ENCODE measurements around the gene MRPL21. TPM values are rescaled to one million over a fixed set of nuclear protein-coding genes. Genes with fewer than 3 reads are reported as not detected.
"Not testable (repeated sequence)": the region's sequence is repeated elsewhere in the genome, so short reads cannot be mapped to it uniquely, and the experiment has no call there.

The MRPL21 gene
- total and polyA plus RNA-seq, 2 experiments from 2014 or later, result 22.6 to 122 TPM

GRCh38 chr11:68890490-68891231 is 13.0 kb downstream of the MRPL21 start:
- Histone ChIP-seq H3K4me2 (ENCODE audit: unreplicated experiment) (peak overlapping the region; percentile 12), H3K79me2 (ENCODE audit: insufficient read depth) (no peaks in the 10 kb centered on the region), H3K9me3 (ENCODE audit: low read depth) (no peaks in the 10 kb centered on the region), H3K4me1 (ENCODE audit: insufficient read depth) (peaks cover 24% of the 10 kb centered on the region), H4K20me1 (ENCODE audit: insufficient read depth) (no peaks in the 10 kb centered on the region), H3K9ac (peak overlapping the region; percentile 57), H3K4me3 (no peak overlapping the region), H3K27me3 (replicated peaks; ENCODE audit: insufficient read depth) (no peaks in the 10 kb centered on the region), H3K36me3 (ENCODE audit: low read depth) (peaks cover 9% of the 10 kb centered on the region; the same call in 1 of the 2 replicates), H2AFZ (no peak overlapping the region), H3F3A (ENCODE audit: insufficient read depth) (peaks cover 27% of the 10 kb centered on the region), H3K9me2 (ENCODE audit: insufficient read depth) (no peaks in the 10 kb centered on the region), H3K27ac (peak overlapping the region; percentile 69)
- in situ Hi-C loops (cut with MboI), result no loop called here
- DNase-seq, result peak; percentile 81
- TF ChIP-seq EZH2 (IDR thresholded peaks at IDR 0.05; ENCODE audit: insufficient read depth, poor library complexity, severe bottlenecking), result no peak
- no peak for TF ChIP-seq EZH2phosphoT487 (IDR thresholded peaks at IDR 0.05; ENCODE audit: insufficient read depth, low read depth)
- WGBS, 2 experiments (ENCODE audit: low coverage in 1 of 2, low lambda C conversion rate in 2 of 2, missing lambda C conversion rate in 2 of 2), result 24 to 26% methylated on average over 17 of the region's 17 CpGs

DNA sequence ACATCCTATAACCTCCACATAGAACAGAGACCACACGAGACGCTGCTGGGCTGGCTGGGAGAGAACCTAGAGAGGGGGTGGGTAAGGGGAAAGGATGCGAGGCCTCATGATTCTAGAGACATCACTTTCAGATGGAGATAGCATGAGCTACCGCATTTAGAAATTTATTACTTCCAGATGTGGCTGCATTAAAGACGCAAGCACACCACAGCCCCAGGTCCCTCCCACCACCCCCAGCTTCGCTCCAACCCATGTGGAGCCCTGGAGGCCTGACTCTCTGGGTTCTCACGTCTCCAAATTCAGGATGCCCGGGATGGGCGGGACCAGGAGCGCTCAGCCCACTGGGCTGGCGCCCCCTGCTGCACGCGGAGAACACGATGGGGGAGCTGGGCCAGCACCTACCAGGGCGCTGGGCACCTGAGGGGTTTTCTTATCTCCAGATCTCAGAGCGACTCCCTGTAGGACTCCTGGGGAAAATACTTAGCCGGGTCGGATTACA is 13.6 kb downstream of the MRPL21 start:
- Histone ChIP-seq H3K9me3 (ENCODE audit: low read depth) (no peaks in the 10 kb centered on the region), H3K27me3 (replicated peaks; ENCODE audit: insufficient read depth) (no peaks in the 10 kb centered on the region), H3F3A (ENCODE audit: insufficient read depth) (peaks cover 27% of the 10 kb centered on the region), H3K36me3 (ENCODE audit: low read depth) (peaks cover 8% of the 10 kb centered on the region; the same call in 1 of the 2 replicates), H3K79me2 (ENCODE audit: insufficient read depth) (no peaks in the 10 kb centered on the region), H3K9me2 (ENCODE audit: insufficient read depth) (no peaks in the 10 kb centered on the region), H2AFZ (no peak overlapping the region), H4K20me1 (ENCODE audit: insufficient read depth) (no peaks in the 10 kb centered on the region), H3K27ac (peak overlapping the region; percentile 69), H3K4me3 (no peak overlapping the region), H3K9ac (peak overlapping the region; percentile 40), H3K4me2 (ENCODE audit: unreplicated experiment) (peak overlapping the region; percentile 12), H3K4me1 (ENCODE audit: insufficient read depth) (peaks cover 24% of the 10 kb centered on the region)
- 14 to 15% methylated on average over 16 to 18 of the region's 18 CpGs for WGBS, 2 experiments (ENCODE audit: low coverage in 1 of 2, low lambda C conversion rate in 2 of 2, missing lambda C conversion rate in 2 of 2)
- no peak for TF ChIP-seq EZH2phosphoT487 (IDR thresholded peaks at IDR 0.05; ENCODE audit: insufficient read depth, low read depth)
- no peak for TF ChIP-seq EZH2 (IDR thresholded peaks at IDR 0.05; ENCODE audit: insufficient read depth, poor library complexity, severe bottlenecking)
- peak; percentile 96 for DNase-seq
- in situ Hi-C loops (cut with MboI), result no loop called here

GRCh38 chr11:68884827-68885226 is 18.8 kb downstream of the MRPL21 start:
- H4K20me1 ChIP-seq (ENCODE audit: insufficient read depth); DNase-seq; in situ Hi-C loops (cut with MboI); H3K4me3 ChIP-seq; H3K4me1 ChIP-seq (ENCODE audit: insufficient read depth); H3K9ac ChIP-seq; H3K9me3 ChIP-seq (ENCODE audit: low read depth); H3K79me2 ChIP-seq (ENCODE audit: insufficient read depth); H3K4me2 ChIP-seq (ENCODE audit: unreplicated experiment); H3K27ac ChIP-seq; H3K36me3 ChIP-seq (ENCODE audit: low read depth); H3K9me2 ChIP-seq (ENCODE audit: insufficient read depth); H3F3A ChIP-seq (ENCODE audit: insufficient read depth); H3K27me3 ChIP-seq (replicated peaks; ENCODE audit: insufficient read depth); H2AFZ ChIP-seq: not testable (repeated sequence)
- WGBS, 2 experiments (ENCODE audit: low coverage in 1 of 2, low lambda C conversion rate in 2 of 2, missing lambda C conversion rate in 2 of 2), result 91% methylated on average over 15 of the region's 15 CpGs

DNA sequence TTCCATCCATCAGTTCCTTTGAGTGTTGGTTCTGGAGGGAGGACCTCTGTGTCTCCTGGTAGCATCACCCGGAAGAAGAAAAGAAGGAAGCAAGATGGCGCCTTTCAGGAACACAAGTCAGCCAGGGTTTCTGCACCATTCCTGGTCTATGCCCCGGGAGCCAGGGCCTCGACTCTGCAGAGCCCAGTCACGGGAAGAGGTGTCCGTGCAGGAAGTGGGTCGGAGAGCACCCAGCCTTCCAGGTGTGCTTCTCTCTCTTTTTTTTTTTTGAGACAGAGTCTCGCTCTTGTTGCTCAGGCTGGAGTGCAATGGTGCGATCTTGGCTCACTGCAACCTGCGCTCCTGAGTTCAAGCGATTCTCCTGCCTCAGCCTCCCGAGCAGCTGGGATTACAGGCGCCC is 21.2 kb downstream of the MRPL21 start:
- no peak for DNase-seq
- no peaks in the 10 kb centered on the region for H3K9me3 ChIP-seq (ENCODE audit: low read depth)
- 88 to 90% methylated on average over 13 of the region's 13 CpGs for WGBS, 2 experiments (ENCODE audit: low coverage in 1 of 2, low lambda C conversion rate in 2 of 2, missing lambda C conversion rate in 2 of 2)
- no peak overlapping the region for H3K4me3 ChIP-seq
- H3K36me3 ChIP-seq (ENCODE audit: low read depth), result no peaks in the 10 kb centered on the region
- H3K27ac ChIP-seq, result no peak overlapping the region
- TF ChIP-seq EZH2phosphoT487 (IDR thresholded peaks at IDR 0.05; ENCODE audit: insufficient read depth, low read depth) (no peak), EZH2 (IDR thresholded peaks at IDR 0.05; ENCODE audit: insufficient read depth, poor library complexity, severe bottlenecking) (no peak)
- H3K27me3 ChIP-seq (replicated peaks; ENCODE audit: insufficient read depth), result no peaks in the 10 kb centered on the region
- no peak overlapping the region for H3K4me2 ChIP-seq (ENCODE audit: unreplicated experiment)
- no peak overlapping the region for H2AFZ ChIP-seq
- no peaks in the 10 kb centered on the region for H3K79me2 ChIP-seq (ENCODE audit: insufficient read depth)
- H4K20me1 ChIP-seq (ENCODE audit: insufficient read depth), result no peaks in the 10 kb centered on the region
- no peaks in the 10 kb centered on the region for H3K9me2 ChIP-seq (ENCODE audit: insufficient read depth)
- H3F3A ChIP-seq (ENCODE audit: insufficient read depth), result no peaks in the 10 kb centered on the region
- H3K9ac ChIP-seq, result no peak overlapping the region
- in situ Hi-C loops (cut with MboI), result no loop called here
- no peaks in the 10 kb centered on the region for H3K4me1 ChIP-seq (ENCODE audit: insufficient read depth)

All from GM23248 (cell line).